Embryonic facial prominence (tissue), 1 donor: ENCODE data around the gene DSE.

Source experiments
- DNase-seq: peaks from one replicate; pipeline ENCODE4 v3.0.0-alpha.2; 2016; ENCODE audit errors: extremely low spot score

DSE gene

GRCh38 chr6:116475141-116475540, 104.4 kb downstream of the DSE start:
- DNase-seq: no peak

GRCh38 chr6:116476002-116476678, 105.4 kb downstream of the DSE start:
- no peak for DNase-seq

GRCh38 chr6:116482780-116483179, 112.0 kb downstream of the DSE start:
- DNase-seq: no peak

- DNase-seq: no peak
These were observed 112.9 kb downstream of the DSE start for GRCh38 chr6:116483616-116484015.

- no peak for DNase-seq
These were observed 114.9 kb downstream of the DSE start for GRCh38 chr6:116485559-116486184.

GRCh38 chr6:116491610-116492330, 121.0 kb downstream of the DSE start:
- no peak for DNase-seq

GRCh38 chr6:116492331-116493067, 121.8 kb downstream of the DSE start:
- DNase-seq: no peak
